HG03521 (cell line): ENCODE measurements around the gene TXNDC8.
"Not testable (repeated sequence)": the region's sequence is repeated elsewhere in the genome, so short reads cannot be mapped to it uniquely, and the experiment has no call there.

Experiments used
- ATAC-seq: cut with Tn5 transposase; IDR thresholded peaks from one replicate; pipeline ENCODE4 v1.9.1; 2021; ENCODE audit warnings: mild to moderate bottlenecking, moderate library complexity; ENCODE audit not compliant: unreplicated experiment

Gene TXNDC8

GRCh38 chr9:110328763-110329162, 8.9 kb downstream of the TXNDC8 start:
- no peak for ATAC-seq

DNA sequence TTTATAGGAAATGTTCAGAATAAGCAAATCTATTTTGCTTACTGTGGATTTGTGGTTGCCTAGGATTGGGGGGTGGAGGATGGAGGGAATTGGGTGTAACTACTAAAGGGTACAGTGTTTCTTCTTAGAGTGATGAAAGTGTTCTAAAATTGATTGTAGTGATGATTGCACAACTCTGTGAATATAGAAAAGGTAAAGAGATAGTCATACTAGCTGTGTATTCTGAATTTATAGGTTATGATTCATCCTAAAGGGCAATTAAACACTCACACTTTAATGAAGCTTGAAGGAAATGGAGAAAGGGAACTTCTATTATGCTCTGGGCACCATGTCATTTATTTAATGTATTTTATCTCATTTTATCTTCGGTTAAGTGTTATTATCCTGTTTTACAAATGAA, 9.9 kb downstream of the TXNDC8 start:
- no peak for ATAC-seq

GRCh38 chr9:110323818-110324217, 13.8 kb downstream of the TXNDC8 start:
- ATAC-seq, result no peak

GRCh38 chr9:110320651-110321445, 16.8 kb downstream of the TXNDC8 start:
- no peak for ATAC-seq

GRCh38 chr9:110319781-110320492, 17.7 kb downstream of the TXNDC8 start:
- no peak for ATAC-seq

DNA sequence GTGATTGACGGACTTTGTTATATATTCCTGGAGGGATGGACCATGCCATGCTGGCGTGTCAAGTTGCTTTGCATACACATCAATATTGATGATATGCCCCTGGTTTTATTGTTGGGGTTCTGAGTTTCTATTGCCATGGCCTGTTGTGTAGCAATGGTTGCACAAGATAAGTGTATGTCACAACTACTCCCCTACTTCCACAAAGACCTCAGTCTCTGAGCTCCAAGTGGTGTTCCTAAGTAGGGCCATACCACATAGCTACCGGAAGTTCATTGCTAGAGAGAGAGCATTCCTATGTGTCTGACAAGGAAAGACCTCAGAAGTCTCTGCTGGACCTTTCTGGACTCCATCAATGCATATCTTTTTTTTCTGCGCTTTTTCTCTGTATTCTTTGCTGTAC, 19.8 kb downstream of the TXNDC8 start:
- ATAC-seq, result no peak

- peak; percentile 96 for ATAC-seq
Measured at GRCh38 chr9:110316261-110317075, 21.2 kb downstream of the TXNDC8 start.

- not testable (repeated sequence) for ATAC-seq
Measured at GRCh38 chr9:110311978-110312377, 25.7 kb downstream of the TXNDC8 start.

DNA sequence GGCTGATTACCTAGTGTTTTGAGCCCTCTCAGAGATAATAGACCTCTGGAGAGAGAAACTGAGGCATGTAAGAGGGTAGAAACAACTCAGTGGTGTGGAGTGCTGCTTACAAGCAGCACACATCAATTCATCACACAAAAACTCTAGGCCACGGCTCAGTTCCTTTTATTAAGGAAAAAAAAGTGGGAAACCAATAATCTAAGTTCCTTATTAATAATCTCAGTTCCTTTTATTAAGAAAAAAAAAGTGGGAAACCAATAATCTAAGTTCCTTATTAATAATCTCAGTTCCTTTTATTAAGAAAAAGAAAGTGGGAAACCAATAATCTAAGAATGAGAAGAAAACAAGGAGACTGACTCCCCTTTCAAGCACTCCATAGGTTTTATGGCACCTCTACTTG, 28.0 kb downstream of the TXNDC8 start:
- ATAC-seq, result no peak

DNA sequence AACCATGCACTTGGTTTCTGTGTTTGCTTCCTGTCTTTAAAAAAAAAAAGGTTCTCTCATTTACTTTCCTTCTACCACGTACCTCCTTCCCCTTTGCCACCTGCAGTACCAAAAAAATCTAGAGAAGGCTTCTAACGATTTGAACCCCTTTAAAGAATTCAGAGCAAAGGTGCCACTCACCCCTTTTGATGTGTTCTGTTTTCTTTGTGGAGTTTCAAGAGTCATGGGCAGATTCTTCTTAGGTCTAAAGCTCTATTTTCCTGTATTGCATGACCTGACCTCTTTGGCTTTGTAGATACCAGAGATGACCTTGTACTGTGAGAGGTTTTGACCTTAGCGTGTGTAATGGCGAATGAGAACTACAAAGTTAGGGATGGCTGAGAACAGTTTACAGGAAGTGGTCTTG, 29.0 kb downstream of the TXNDC8 start:
- ATAC-seq, result no peak

GRCh38 chr9:110307191-110307590, 30.5 kb downstream of the TXNDC8 start:
- ATAC-seq, result no peak

GRCh38 chr9:110303133-110303532, 34.5 kb downstream of the TXNDC8 start:
- no peak for ATAC-seq

DNA sequence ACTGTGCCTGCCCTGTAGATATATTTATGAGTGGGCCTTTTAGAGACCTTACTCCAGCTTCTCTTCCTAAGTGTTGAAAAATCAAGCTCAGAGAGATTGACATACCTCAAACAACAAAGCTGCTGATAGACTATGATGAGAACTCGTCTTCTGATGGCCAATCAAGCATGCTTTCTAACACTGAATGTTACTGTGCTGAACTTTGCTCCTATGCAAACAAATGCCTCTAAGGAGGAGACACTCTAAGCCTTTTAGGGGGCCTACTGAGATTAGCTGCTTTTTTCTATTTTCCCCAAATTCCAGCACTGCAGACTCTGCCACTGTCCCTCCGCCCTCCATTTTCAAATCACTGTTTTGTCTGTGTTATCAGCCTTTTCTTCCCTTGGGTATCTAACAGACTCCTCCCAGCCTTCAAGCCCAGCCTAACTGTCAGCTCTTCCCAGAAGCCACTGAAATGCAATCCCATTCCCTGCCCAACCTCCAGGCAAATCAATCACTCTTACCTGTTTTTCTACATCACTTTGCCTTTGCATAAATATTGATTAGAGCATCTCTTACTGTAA, 39.5 kb downstream of the TXNDC8 start:
- no peak for ATAC-seq

- ATAC-seq, result no peak
Measured at GRCh38 chr9:110293248-110293647, 44.4 kb downstream of the TXNDC8 start.

DNA sequence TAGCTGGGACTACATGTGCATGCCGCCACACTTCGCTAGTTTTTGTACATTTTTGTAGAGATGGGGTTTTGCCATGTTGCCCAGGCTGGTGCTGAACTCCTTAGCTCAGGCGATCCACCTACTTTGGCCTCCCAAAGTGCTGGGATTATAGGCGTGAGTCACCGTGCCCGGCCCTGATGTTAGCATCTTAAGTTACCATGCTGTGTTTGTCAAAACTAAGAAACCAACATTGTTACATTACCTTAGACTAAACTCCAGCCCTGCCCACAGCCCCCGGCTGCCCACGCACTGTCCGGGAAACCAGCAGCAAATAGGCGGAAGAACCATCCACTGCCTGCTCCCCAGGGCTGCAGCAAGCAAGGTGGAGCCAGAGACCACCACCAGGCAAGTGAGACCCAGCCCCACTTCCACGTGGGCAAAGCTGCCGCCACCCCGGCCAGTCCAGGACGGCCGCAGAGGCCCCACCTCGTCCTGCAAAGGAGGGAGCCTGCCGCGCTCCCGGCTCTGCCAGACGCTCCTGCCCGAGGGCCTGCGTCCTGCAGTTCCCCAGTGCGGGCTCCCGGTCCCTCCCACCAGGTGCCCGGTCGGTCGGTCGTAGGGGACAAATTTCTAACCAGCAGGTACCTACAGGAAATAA, 45.6 kb downstream of the TXNDC8 start:
- ATAC-seq, result no peak

DNA sequence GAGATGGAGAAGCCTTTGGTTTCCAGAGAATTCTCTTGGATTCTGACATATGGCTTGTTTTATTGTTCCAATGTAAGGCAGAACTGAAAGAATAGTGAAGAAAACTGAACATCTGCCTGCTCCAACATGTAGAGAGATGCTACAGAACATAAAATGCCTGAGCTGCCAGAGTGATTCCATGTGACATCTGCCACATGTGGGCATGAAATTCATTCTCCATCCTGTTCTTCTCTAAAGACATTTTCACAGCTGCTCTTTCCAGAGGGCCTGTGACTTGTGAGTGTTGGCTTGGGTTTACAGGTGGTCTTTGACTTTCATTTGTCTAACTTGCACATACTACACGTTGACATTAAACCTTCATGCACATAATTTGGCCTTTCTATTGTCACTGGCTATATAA, 47.7 kb downstream of the TXNDC8 start:
- no peak for ATAC-seq

GRCh38 chr9:110288503-110288902, 49.2 kb downstream of the TXNDC8 start:
- ATAC-seq, result no peak

DNA sequence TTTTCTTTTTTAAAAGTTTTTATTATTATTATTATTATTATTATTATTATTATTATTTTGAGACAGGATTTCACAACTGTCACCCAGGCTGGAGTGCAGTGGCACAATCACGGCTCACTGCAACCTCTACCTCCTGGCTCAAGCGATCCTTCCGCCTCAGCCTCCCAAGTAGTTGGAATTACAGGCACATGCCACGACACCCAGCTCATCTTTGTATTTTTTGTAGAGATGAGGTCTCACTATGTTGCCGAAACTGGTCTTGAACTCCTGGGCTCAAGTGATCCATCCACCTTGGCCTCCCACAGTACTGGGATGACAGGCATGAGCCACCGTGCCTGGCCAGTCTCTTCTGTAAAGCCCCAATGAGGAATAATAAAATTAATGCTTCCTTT, 50.4 kb downstream of the TXNDC8 start:
- no peak for ATAC-seq

DNA sequence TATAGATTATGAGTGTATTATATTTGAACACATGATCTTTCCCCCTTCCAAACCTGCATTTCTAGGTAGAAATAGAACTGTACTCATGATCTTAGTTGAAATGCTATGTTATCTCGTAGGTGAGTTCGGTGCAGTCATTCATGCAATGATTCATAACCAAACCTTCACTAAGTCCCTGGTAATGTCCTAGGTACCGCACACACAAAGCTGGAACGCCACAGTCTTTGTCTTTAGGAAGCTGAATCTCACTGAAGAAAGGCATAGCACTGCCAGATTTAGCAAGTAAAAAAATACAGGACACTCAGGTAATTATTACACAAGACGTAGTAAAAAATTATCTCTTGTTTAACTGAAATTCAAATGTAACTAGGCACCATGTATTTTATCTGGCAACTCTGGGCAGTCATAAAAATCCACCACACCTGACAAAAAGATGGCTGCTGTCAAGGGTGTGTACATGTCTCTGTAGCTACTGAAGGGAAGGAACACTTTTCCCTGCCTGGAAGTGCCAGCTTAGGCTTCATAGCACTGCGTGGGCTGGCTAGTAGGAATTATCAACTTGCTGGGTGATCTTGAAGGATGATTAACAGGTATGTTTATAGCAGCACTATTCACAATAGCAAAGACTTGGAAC, 53.3 kb downstream of the TXNDC8 start:
- ATAC-seq, result no peak

DNA sequence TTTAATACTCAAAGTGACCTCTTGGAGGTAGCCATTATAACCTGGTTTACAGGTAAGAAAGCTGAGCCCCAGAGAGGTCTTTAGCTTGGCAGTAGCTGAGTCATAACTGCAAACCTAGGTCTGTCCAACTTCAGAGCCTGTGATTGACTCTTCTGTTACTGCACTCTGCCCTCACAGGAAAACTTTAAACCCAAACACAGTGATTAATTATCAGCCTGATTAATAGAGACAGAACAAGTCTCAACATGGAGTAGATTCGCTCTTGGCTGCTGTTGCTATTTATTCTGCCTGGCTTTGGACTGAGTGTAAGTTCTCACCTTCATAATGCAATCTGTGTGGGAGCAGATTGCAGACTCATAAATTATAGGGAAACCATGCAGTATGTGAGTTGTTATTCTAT, 53.9 kb downstream of the TXNDC8 start:
- ATAC-seq, result no peak
